ENCODE results near the gene DNAJB13.

Gene DNAJB13

DNA sequence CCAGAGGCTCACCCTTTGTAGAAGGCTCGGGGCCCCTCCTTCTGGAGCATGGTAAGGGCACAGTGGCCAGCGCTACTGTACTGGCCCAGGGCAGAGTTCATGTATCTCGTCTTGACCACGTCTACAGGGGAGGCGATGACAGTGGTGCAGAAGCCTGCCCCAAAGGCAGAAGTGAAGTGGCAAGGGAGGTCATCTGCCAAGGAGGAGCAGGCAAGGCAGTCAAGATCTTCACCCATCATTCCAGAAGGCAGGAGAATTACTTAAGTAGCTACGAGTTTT, 24.6 kb downstream of the DNAJB13 start:
- ChIA-PET CTCF (no interaction called here), POLR2A (no interaction called here)
- Histone ChIP-seq H3K36me3 (ENCODE audit: control insufficient read depth in 2 of 2, insufficient read depth in 1 of 2, low read length in 2 of 2) (peaks cover 0 to 66% of the 10 kb centered on the region in 2 experiments; a peak in 1 of 3 replicates), H3K4me1 (ENCODE audit: control insufficient read depth, insufficient read depth, low read length) (no peaks in the 10 kb centered on the region), H3K27ac (ENCODE audit: extremely low read depth, low read depth, low read length) (no peak overlapping the region), H3K4me3 (ENCODE audit: low read depth, low read length) (no peak overlapping the region), H3K9me3 (ENCODE audit: control insufficient read depth, insufficient read depth, low read depth, low read length) (no peaks in the 10 kb centered on the region)
- TF ChIP-seq, protein P1, sequence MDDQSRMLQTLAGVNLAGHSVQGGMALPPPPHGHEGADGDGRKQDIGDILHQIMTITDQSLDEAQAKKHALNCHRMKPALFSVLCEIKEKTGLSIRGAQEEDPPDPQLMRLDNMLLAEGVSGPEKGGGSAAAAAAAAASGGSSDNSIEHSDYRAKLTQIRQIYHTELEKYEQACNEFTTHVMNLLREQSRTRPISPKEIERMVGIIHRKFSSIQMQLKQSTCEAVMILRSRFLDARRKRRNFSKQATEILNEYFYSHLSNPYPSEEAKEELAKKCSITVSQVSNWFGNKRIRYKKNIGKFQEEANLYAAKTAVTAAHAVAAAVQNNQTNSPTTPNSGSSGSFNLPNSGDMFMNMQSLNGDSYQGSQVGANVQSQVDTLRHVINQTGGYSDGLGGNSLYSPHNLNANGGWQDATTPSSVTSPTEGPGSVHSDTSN (CRISPR knock-in tag; IDR thresholded peaks at IDR 0.05) = no peak
- no peak for TF ChIP-seq GLI4 (tag by site-specific recombination; IDR thresholded peaks at IDR 0.05)
- no peak for TF ChIP-seq ZNF24 (tag by site-specific recombination; IDR thresholded peaks at IDR 0.05)
- no peak for TF ChIP-seq OSR2 (tag by site-specific recombination; IDR thresholded peaks at IDR 0.05)
- TF ChIP-seq, protein P2, sequence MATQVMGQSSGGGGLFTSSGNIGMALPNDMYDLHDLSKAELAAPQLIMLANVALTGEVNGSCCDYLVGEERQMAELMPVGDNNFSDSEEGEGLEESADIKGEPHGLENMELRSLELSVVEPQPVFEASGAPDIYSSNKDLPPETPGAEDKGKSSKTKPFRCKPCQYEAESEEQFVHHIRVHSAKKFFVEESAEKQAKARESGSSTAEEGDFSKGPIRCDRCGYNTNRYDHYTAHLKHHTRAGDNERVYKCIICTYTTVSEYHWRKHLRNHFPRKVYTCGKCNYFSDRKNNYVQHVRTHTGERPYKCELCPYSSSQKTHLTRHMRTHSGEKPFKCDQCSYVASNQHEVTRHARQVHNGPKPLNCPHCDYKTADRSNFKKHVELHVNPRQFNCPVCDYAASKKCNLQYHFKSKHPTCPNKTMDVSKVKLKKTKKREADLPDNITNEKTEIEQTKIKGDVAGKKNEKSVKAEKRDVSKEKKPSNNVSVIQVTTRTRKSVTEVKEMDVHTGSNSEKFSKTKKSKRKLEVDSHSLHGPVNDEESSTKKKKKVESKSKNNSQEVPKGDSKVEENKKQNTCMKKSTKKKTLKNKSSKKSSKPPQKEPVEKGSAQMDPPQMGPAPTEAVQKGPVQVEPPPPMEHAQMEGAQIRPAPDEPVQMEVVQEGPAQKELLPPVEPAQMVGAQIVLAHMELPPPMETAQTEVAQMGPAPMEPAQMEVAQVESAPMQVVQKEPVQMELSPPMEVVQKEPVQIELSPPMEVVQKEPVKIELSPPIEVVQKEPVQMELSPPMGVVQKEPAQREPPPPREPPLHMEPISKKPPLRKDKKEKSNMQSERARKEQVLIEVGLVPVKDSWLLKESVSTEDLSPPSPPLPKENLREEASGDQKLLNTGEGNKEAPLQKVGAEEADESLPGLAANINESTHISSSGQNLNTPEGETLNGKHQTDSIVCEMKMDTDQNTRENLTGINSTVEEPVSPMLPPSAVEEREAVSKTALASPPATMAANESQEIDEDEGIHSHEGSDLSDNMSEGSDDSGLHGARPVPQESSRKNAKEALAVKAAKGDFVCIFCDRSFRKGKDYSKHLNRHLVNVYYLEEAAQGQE (tag by site-specific recombination; IDR thresholded peaks at IDR 0.05) = no peak

DNA sequence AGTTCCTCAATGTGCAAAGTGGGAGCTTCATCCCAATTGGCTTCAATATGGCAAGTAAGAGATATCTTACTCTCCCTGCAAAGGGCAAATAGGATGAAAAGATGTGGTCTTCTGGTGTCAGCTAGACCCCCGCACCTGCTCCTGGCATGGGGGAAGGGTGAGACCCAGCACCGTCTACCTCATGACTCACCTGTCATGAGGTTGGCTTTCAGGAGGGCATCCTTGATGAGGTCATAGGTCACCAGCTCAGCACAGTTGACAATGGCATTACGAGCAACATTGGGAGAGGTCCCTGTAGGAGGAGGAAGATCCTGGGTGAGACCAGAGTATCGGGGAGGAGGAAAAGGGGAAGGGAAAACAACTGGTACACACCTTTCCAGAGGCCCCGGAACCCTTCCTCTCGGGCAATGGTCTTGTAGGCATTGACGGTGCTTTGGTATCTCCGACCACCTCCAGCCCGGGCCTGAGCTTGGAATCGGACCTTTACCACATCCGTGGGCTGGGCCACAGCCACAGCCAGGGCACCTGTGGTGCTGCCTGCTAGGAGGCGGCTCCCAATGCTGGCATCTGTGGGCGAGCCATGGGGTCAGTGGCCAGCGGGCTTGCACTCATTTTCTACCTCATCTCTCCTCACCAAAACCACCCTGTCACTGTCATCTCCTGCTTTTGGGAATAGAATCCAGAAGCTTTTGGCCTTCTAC, 25.8 kb downstream of the DNAJB13 start:
- CTCF ChIA-PET = interaction anchor here (1.1 kb wide), 1 partner anchor 13 kb away, joined by 3 read pairs; no protein-coding TSS in a partner anchor
- POLR2A ChIA-PET = no interaction called here
- TF ChIP-seq SALL2 (tag by site-specific recombination; IDR thresholded peaks at IDR 0.05; ENCODE audit: borderline replicate concordance) = no peak
- TF ChIP-seq, protein P3, sequence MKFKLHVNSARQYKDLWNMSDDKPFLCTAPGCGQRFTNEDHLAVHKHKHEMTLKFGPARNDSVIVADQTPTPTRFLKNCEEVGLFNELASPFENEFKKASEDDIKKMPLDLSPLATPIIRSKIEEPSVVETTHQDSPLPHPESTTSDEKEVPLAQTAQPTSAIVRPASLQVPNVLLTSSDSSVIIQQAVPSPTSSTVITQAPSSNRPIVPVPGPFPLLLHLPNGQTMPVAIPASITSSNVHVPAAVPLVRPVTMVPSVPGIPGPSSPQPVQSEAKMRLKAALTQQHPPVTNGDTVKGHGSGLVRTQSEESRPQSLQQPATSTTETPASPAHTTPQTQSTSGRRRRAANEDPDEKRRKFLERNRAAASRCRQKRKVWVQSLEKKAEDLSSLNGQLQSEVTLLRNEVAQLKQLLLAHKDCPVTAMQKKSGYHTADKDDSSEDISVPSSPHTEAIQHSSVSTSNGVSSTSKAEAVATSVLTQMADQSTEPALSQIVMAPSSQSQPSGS (tag by site-specific recombination; IDR thresholded peaks at IDR 0.05; ENCODE audit: low read depth) = peak; percentile 27; the same call in 1 of the 2 replicates
- no peak overlapping the region for H3K4me3 ChIP-seq (ENCODE audit: low read depth, low read length)
- no peak overlapping the region for H3K27ac ChIP-seq (ENCODE audit: extremely low read depth, low read depth, low read length)
- no peaks in the 10 kb centered on the region for H3K4me1 ChIP-seq (ENCODE audit: control insufficient read depth, insufficient read depth, low read length)
- peaks cover 0 to 77% of the 10 kb centered on the region in 2 experiments; a peak in 1 of 3 replicates for H3K36me3 ChIP-seq (ENCODE audit: control insufficient read depth in 2 of 2, insufficient read depth in 1 of 2, low read length in 2 of 2)
- H3K9me3 ChIP-seq (ENCODE audit: control insufficient read depth, insufficient read depth, low read depth, low read length) = no peaks in the 10 kb centered on the region

DNA sequence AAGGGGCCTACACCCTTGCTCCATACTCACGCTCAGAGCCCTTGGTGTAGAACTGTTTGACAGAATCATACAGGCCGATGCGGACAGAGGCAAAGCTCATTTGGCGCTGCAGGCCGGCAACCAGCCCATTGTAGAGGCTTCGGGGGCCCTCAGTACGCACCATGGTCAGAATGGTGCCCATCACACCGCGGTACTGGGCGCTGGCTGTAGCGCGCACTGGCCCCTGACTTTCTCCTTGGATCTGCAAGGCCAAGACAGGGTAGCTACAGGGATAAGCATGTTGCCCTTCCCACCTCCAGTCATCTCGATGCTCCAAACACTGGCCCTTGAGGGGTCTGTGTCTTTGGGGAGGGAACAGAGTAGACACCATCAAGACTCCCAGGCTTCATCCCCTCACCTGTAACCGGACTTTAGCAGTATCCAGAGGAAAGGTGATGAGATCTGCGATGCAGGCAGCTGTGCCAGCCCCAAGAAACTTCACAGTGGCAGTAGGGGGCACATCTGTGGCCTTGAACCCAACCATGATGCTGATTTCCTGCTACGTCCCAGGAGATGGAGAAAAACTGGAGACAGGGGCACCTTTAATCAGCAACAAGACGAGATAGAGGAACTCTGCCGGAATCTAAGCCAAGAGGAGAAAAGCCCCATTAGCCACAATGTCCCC, 27.2 kb downstream of the DNAJB13 start:
- H3K36me3 ChIP-seq (ENCODE audit: control insufficient read depth in 2 of 2, insufficient read depth in 1 of 2, low read length in 2 of 2) = peaks cover 0 to 77% of the 10 kb centered on the region in 2 experiments; a peak in 1 of 3 replicates
- ChIA-PET CTCF (no interaction called here), POLR2A (no interaction called here)
- H3K4me1 ChIP-seq (ENCODE audit: control insufficient read depth, insufficient read depth, low read length) = peaks cover 3% of the 10 kb centered on the region; the same call in 1 of the 2 replicates
- no peak overlapping the region for H3K4me3 ChIP-seq (ENCODE audit: low read depth, low read length)
- no peaks in the 10 kb centered on the region for H3K9me3 ChIP-seq (ENCODE audit: control insufficient read depth, insufficient read depth, low read depth, low read length)
- no peak overlapping the region for H3K27ac ChIP-seq (ENCODE audit: extremely low read depth, low read depth, low read length)
- TF ChIP-seq KLF8 (tag by site-specific recombination; IDR thresholded peaks at IDR 0.05) = no peak
- no peak for TF ChIP-seq ZNF658 (tag by site-specific recombination; IDR thresholded peaks at IDR 0.05)
- TF ChIP-seq ZNF37A (tag by site-specific recombination; IDR thresholded peaks at IDR 0.05) = no peak
- TF ChIP-seq GLI4 (tag by site-specific recombination; IDR thresholded peaks at IDR 0.05) = no peak
- no peak for TF ChIP-seq ZNF561 (tag by site-specific recombination; IDR thresholded peaks at IDR 0.05; ENCODE audit: borderline replicate concordance)
- no peak for TF ChIP-seq SCRT2 (tag by site-specific recombination; IDR thresholded peaks at IDR 0.05)
- no peak for TF ChIP-seq ZNF394 (tag by site-specific recombination; IDR thresholded peaks at IDR 0.05; ENCODE audit: borderline replicate concordance)
- no peak for TF ChIP-seq ZSCAN30 (tag by site-specific recombination; IDR thresholded peaks at IDR 0.05)
- TF ChIP-seq, protein P4, sequence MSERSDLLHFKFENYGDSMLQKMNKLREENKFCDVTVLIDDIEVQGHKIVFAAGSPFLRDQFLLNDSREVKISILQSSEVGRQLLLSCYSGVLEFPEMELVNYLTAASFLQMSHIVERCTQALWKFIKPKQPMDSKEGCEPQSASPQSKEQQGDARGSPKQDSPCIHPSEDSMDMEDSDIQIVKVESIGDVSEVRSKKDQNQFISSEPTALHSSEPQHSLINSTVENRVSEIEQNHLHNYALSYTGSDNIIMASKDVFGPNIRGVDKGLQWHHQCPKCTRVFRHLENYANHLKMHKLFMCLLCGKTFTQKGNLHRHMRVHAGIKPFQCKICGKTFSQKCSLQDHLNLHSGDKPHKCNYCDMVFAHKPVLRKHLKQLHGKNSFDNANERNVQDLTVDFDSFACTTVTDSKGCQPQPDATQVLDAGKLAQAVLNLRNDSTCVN (tag by site-specific recombination; optimal IDR thresholded peaks at IDR 0.05) = no peak
- TF ChIP-seq ZNF558 (tag by site-specific recombination; IDR thresholded peaks at IDR 0.05) = no peak
- TF ChIP-seq ZNF596 (tag by site-specific recombination; IDR thresholded peaks at IDR 0.05) = no peak
- TF ChIP-seq SP2 (tag by site-specific recombination; IDR thresholded peaks at IDR 0.05) = no peak
- no peak for TF ChIP-seq ZNF341 (tag by site-specific recombination; IDR thresholded peaks at IDR 0.05; ENCODE audit: low read depth)
- TF ChIP-seq, protein P5, sequence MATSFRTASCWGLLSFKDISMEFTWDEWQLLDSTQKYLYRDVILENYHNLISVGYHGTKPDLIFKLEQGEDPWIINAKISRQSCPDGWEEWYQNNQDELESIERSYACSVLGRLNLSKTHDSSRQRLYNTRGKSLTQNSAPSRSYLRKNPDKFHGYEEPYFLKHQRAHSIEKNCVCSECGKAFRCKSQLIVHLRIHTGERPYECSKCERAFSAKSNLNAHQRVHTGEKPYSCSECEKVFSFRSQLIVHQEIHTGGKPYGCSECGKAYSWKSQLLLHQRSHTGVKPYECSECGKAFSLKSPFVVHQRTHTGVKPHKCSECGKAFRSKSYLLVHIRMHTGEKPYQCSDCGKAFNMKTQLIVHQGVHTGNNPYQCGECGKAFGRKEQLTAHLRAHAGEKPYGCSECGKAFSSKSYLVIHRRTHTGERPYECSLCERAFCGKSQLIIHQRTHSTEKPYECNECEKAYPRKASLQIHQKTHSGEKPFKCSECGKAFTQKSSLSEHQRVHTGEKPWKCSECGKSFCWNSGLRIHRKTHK (tag by site-specific recombination; IDR thresholded peaks at IDR 0.05) = no peak
- no peak for TF ChIP-seq ZNF791 (tag by site-specific recombination; IDR thresholded peaks at IDR 0.05)

Measured in HEK293 (cell line).